SU-DHL-6 (cell line): ENCODE data around the gene KDM1A.

Experiments
- EZH2phosphoT487 ChIP-seq: fragments of 200-600 bp; sonication (generic), shearing (Covaris generic); conservative IDR thresholded peaks from 2 replicates; pipeline ENCODE4 v1.6.1; 2018; ENCODE audit warnings: mild to moderate bottlenecking, antibody characterized with exemption, low read length, moderate library complexity, mixed read lengths
- TF ChIP-seq, protein P1 (sequence below): fragments of 200-600 bp; sonication (generic); IDR thresholded peaks from one replicate; pipeline ENCODE4 v1.5.1; 2017; ENCODE audit warnings: antibody characterized with exemption, mild to moderate bottlenecking, low read length, moderate library complexity; ENCODE audit not compliant: insufficient read depth, poor library complexity, severe bottlenecking

DNA sequence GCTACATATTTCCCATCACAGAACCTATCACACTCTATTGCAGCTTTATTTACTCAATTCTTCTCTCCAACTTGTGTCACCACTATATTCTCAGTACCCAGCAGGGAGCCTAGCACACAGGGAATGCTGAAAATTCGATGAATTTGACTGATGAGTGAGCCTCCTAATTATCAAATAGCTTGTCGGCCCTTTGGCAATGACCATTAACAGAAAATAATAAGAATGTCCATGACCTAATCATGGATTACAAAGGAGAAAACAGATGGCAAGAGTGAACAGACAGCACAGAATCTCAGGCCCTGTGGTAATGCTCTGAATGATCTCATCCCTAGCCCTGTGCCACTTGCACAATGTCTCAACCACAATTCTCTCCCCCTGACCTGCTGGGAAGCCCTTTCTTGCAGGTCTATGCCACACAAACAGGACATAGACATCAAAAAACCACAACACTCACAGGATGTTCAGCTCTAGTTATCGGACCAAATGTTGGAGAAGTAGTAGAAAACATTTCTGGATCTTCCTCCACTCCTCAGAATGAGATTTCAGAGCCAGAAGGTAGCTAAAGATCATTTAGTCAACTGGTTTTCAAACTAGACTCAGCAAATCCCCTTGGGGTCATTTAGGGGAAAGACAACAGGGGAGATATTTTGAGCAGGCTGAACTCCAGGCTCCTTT lies 80.9 kb downstream of the KDM1A start:
- TF ChIP-seq, protein P1, sequence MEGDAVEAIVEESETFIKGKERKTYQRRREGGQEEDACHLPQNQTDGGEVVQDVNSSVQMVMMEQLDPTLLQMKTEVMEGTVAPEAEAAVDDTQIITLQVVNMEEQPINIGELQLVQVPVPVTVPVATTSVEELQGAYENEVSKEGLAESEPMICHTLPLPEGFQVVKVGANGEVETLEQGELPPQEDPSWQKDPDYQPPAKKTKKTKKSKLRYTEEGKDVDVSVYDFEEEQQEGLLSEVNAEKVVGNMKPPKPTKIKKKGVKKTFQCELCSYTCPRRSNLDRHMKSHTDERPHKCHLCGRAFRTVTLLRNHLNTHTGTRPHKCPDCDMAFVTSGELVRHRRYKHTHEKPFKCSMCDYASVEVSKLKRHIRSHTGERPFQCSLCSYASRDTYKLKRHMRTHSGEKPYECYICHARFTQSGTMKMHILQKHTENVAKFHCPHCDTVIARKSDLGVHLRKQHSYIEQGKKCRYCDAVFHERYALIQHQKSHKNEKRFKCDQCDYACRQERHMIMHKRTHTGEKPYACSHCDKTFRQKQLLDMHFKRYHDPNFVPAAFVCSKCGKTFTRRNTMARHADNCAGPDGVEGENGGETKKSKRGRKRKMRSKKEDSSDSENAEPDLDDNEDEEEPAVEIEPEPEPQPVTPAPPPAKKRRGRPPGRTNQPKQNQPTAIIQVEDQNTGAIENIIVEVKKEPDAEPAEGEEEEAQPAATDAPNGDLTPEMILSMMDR = no peak
- TF ChIP-seq EZH2phosphoT487 = no peak
